Epidermal melanocyte (primary cell): Measurements from ENCODE around the gene TLE3.

Experiments
- DNase-seq: peaks from one replicate; pipeline ENCODE4 v3.0.0; 2011; ENCODE audit warnings: low spot score; ENCODE audit not compliant: insufficient read length

TLE3 gene

DNA sequence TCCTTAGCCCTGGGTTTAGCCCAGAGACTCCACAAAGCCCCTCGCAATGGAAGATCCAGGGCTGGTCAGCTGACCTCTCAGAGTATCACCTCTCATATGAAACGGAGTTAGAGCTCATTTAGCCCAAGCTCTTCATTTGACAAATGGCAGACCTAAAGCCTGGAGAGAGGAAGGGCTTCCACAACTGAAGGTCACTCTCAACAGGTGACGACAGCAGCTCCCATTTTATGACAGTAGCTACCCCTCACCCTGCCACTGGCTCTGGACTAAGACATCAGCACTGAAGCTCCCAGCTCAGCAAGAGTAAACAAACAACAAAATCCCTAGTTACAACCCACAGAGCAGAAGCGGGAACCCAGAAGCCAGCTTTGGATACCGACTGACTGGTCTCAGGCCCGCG lies 33.7 kb downstream of the TLE3 start:
- no peak for DNase-seq

DNA sequence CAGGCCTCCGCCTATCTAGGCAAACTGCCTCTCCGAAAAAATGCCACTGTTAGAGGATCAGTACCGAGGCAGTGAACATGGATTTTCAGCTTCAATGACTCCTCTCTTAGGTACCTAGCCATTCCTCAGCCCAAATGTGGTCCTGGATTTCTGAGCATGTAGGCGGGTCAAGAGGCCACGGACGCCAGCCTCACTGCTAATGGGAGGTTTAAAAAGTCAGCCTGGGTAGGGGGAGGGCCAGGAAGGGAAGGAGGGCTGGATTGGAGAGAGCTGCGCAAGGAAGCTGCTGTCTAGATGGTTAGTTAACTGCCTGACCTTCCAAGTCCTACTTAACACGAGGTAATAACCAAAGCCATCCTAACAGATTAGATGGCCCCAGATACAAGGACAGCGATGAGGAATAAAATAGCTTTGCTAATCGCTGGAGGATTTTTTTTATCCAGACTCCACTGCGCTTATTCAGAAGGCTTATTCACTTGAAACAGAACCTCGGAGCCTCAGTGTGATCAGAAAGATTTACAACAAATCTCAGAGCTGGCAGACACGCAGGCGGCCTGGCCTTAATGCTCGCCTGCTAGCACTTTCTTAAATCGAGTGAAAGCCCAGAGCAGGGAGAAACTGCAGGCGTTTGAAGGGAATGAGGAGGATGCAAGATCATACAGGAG lies 34.3 kb downstream of the TLE3 start:
- DNase-seq, result no peak

DNA sequence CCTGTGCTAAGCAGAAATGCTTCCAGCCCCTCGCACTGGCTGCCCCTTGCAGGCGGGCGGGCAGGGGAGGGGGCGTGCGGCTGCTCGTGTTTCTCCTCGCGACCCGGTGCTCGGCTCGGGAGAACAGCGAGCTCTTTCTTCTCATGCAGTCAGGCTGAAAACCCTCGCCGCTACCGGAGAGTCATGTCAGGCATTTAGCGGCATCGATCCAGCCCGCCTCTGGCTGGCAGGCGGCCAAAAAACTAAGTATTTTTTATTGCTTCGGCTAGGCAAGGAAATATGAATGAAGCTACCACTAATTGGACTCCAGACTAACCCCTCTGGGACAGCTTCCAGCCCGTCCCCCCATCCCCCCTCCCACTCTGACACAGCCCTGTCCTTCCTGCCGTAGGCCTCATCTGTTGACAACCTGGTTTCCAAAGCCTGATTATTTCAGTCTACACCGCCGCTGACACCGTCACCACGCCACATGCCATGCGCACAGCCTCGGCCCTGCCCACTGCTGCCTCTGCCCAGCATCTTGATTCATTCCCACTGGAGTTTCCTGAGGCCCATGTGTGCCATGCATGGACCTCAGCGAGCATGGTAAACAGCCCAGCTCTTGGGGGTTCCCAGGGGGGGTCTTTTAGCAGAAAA lies 35.3 kb downstream of the TLE3 start:
- peak; percentile 88 for DNase-seq

DNA sequence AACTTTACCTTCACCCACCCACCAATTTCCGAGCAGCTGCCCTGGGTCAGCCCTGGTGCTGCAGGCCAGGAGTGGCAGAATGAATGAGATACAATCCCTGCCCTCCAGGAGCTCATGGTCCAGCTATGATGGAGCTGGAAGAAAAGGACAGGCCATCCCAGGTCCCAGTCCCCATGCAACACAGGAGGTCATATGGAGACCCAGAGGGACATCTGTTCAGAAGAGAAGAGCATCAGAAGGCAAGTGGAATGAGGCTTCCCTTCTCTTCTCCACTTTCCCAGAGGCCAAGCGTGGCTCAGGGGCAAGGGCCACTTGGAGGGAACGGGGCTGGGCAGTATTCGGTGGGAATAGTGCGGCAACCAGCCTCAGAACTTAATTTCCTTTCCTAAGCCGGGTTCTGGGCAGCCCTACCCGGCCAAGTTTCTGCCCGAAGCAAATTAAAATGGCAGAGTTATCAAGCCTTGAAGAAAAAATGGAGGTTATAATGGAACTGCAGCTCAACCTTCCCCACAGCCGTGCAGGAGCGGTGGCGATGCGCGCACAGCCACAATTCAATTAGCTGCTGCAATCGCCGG lies 35.9 kb downstream of the TLE3 start:
- no peak for DNase-seq

DNA sequence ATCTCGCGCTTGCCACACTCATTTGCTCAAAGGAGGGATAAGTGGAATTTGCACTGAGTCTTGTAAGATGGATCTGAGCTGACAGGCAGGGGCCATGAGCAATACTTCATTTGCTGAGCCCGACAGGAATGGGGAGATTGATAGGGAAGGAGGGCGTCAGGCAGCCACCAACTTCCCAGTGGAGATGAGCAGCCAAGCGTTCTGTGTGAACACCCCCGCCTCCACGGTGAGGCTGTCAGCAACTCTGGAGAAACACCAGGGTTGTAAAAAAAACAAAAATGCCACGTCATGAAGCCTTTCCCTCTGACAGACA lies 36.8 kb downstream of the TLE3 start:
- no peak for DNase-seq

DNA sequence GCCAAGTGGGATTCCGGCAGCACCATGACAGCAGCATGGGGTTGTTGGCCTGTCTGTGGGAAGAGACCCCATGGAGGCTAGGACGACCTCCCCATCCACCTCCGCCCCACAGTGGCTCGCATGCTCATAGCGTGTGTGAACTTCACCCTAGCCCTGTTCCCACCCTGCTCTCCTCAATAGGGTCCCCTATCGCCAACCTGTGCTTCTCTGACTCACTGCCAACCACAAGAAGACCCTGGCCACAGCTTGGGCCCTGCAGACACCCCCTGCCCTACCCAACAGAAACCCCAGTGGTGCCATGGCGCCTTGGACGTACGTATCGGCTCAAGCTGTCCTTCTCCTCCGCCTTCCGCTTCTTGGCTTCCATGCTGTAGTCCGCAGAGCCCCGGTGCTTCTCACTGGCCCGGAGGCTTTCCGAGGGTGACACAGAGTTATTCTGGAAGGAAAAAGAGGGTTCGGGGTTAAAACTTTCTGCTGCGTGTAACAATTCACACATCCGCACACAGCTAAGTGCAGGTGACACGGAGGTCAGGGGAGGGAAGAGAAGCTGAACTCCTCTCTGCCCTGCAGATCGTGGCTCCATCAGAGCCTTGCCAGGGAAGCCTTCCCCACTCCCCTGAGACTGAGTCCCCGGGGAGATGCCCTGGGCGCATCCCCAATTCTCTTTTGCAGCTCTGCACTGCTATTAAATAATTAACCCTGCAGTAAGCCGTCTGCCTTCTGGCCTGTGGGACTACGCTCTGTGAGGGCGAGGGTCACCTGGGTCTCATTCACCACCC lies 37.3 kb downstream of the TLE3 start:
- no peak for DNase-seq

DNA sequence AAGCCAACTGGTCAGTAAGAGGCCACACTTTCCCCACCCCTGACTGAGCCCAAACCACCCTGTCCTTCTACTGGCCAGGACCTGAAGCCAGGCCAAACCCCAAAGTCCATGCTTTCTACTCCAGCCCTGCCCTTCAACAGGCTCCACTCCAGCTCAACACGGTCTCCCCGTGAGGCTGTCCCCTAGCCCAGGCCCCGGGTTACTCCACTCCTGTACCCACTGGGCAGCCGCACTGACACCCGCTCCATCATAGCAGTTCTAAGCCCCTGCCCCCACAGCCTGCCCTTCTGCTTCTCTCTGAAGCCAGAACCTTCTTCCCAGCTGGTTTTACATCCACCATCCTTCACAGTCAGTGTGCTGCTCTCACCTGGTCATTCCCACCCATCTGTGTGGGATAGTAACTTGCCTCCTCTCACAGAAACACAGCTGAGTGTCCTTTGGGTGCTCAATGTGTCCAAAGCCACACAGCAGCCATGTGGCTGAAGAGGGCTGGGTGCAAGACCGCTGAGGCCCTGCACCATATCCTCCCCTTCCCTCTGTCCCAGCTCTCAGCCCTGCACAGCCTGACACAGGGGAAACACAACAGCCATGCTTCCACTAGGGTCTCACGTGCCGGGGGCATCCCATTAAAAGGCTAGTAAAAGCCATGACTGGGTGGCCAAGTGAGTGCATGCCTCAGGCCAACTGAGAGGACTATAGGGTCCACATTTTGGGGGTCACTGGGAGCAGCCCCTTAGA lies 38.1 kb downstream of the TLE3 start:
- no peak for DNase-seq

DNA sequence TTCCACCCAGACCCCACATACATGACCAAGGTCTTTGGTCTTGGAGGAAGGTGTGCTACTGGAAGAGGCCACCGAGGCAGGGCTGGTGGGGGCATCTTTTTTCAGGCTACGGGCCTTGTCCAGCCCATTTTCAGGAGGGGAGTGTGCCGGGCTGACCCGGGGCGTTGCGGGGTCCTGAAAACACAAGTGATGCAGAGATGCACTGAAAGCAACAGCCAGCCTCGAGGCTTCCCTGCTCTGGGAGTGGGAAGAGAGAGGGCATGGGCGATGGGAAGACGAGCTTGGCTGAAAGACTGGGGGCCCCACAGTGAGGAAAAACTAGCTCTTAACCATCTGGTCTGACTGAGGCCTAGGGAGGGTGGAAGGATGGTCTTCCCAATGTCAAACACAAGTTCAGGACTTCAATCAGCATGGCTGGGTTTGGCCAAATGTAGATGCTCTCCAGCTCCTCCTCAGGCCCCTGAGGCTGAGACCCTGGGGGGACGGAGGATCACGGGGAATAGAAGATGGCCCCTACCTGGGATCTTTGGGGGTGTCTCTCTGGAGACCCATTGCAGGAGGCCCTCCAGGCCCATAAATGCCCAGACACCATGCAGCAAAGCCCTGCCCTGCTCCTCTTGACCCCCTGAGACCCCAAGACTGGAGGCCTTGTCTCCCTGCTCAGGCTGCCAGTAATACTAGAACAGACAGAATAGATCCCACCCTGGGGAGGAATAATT lies 38.9 kb downstream of the TLE3 start:
- no peak for DNase-seq

DNA sequence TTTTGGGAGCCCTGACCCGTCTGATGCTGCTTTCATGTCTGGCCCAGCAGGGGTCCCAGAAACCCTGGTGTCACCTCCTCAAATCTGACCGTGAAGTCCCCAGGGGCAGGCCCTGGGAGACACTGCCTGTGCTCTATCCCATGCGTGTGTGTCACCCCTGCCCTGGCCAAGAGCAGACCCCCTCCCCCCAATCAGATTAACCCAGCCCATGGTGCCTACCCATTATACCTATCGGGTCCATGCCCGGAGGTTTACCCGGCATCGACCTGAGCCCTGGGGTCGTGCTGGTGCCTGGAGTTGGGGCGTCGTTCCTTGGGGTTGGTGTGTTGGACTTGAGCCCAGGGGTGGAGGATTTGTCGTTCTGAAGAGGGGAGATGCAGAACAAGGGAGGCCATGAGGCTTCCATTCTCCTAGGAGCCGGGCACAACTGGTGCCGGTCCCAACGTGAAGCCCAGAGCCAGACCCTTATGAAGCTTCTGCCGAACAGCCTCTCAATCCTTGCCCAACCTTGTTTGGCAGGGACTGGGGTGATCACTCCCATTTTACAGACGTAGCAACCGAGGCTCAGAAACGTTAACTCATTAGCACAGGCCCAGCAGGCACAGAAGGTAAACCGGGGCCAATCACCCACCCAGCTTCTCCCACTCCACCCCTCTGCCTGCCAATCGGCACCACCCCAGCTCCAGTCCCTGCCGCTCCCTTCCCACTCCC lies 39.6 kb downstream of the TLE3 start:
- no peak for DNase-seq

DNA sequence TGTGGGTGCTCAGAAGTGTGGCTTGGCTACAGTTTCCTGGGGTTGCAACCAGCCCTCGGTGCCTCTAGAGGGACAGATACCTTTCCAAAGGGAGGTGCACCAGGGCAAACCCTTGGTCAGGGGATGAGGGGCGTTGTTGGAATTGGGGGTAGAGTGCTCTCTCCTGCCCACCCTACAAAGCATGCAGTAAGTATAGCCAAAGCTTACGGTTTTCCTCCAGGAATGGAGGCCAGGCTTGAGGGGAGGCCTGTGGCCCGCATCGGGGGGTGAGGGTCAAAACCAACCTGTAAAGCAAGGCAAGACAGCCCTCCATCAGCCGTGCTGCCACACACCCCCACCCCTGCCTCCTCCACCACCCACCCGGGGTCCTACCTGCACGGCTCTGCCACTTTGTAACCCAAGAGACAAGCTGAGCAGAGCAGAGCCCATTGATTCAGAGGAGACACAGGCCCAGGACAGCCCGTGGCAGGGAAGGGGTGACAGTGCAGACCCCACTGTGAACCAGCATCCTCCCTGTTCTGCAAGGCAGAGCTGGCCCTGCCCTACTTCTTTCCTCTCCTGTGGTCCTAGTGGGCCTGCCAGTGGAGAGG lies 41.5 kb downstream of the TLE3 start:
- no peak for DNase-seq

DNA sequence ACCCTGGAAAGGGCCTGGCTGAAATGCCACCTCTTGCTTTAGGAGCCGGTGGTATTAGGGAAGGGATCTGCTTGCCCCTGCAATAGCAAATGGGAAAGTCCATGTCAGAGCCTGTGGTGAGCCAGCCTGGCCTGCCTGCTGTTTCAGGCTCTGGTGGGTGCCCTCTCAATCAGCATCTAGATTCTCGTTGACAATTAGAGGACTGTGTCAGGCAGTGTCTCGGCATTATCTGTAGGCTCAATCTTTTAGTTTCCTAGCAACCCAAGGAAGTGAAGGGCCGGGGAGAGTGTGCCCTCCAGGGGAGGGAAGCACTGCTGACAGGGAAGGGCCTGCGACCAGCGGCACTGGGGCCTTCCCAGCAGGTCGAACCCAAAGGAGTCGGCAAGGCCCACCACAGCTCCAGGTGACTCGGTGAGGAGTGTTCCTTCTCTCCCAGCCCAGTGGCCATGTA lies 42.1 kb downstream of the TLE3 start:
- DNase-seq, result no peak

DNA sequence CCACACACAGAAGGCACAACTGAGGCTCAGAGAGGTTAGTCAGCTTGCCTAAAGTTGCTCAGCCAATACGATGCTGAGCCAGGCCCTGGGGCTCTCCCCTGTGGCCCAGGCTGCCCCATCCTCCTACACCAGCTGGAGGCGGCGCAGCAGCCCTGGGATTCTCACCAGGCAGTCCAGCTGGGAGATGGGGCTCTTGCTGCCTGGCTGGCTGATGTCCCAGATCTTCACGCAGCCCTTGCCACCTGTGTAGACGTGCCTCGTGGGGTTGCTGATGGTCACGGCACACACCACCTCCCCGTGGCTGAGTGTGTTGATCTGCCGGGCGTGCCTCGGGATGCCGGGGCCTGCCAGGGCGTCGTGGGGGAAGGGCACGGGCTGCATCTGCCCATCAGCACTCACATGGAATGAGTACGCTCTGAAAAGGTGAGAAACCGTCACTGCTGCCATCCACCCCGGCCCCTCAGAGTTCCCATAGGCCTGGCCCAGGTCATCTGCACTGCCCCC lies 42.8 kb downstream of the TLE3 start:
- DNase-seq, result no peak

DNA sequence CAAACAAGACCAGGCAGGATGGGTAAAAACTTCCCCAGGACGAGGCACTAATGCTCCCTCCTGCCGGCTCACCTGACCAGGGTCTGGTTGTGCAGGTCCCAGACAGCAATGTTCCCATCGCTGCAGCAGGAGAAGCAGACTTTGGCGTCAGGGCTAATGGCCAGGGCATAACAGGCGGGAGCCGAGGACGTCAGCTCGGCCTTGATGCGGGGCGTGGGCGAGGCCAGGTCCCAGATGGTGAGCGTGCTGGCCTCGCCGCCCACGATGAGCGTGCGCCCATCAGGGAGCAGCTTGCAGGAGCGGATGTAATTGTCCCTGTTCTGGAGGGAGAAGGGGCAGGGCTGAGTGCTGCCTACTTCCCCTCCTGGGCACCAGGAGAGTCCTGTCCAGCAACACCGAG lies 43.4 kb downstream of the TLE3 start:
- DNase-seq, result no peak

DNA sequence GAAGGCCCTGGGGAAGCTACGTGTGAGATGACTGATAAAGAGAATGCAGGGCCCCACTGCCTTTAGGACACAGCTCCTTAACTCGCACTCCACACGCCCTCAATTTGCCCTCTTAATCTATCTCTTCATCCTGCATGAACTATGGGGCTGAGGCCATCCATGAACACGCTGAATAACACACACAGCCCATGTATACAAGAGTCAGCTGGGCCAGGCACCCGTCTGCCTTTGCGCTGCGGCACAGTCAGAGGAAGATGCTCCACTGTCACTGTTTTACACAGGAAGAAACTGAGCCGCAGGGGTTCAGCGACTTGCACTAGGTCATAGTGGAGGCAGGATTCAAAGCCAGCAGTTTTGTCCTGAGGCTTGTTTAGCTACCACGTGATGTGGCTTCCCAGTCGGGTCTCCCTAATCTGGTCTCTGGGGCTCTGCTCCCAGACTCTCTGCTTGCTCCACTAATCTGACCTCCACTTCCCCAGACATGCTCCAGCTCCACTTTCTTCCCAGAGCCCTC lies 43.9 kb downstream of the TLE3 start:
- DNase-seq, result no peak

DNA sequence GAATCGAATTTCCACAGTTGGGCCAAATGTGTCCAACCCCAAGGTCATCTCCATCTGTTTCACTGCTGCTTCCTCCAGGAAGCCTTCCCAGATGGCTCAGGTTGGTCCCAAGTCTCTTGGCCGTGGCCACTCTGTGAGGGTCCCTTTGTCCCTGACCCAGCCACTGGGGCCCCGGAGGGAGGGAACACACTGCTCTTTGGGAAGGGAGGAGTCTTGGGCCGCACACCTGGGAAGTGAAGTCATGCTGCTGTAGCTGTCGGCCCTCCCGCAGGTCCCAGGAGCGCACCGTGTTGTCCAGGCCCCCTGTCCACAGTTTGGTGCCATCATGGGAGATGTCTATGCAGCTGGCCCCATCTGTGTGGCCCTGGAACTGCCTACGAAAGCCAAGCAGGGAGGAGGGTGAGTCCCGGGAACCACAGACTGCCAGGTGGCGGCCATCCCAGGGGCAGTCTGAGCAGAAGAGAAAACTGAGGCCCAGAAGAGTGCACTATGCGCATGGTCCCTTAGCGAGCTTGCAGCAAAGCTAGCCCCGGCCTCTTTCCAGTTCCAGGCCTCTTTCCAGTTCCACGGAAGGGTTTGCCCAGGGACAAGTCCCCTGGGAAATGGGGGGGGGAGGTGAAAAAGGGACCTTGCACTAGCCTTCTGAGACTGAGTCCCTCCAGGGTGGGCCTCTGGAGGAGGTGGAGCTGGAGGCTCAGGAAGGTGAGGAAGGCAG lies 44.6 kb downstream of the TLE3 start:
- no peak for DNase-seq

DNA sequence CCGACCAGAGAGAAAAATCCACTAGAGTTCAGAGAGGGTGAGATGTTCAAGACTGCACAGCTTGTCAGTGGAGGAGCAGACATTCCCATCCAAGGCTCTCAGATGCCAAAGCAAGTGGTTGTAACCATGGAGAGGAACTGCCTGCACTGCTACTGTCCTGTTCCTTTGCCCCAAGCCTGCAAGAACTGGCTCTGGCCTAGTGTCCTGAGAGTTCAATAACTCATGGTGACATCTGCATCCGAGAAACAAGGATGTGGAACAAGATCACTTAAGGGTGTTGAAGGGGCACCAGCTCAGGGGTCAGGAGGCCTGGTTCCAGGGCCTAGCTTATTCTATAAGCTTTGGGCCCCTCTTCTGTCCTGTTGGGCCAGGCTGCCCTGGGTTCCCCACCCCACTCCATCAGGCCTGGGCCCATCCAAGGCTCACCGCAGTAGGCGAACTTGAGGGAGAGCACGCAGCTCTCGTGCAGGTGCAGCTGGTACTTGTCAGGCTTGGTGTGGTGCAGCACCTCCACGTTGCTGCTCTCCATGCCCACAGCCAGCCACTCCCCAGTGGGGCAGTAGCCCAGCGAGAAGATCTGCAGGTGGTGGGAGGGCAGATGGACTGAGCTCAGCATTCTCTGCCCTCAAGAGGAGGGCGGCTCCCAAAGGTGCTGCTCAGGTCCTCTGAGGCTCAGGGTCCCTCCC lies 45.6 kb downstream of the TLE3 start:
- no peak for DNase-seq

DNA sequence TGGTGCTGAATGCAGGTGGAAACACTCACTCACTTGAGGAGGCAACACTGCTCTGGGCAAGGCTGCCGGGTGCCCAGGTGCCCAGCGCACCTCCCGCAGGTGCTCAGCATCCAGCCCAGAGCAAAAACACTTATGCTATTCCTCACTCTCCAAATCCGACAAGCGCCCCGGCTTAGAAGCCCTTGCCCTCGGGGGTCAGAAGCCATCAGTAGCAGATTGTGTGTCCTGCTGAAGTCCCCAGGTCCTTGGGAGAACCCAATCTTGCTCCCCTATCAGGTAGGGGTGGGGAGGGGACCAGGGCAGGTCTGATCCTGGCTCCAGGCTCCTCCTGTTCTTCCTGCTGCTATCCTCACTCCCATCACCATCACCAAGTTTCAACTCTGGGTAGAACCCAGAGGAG lies 46.7 kb downstream of the TLE3 start:
- no peak for DNase-seq

DNA sequence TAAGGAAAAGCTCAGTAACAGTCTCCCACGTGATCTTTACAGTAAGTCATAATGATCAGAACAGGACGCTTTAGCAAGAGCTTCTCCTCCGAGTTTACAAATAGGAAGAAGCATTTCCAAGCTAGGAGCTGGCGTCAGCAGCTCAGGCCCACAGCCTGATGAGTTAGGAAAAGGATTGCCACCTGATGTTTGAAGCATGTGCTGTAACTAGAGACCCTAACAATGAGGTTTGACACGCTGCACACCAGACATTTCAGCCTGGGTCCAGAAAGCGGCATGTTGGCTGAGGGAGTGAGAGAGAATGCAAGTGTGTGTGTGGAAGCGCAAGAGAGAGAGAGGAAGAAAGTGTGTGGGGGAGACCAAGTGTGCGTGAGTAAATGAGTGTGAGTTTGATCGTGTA lies 47.3 kb downstream of the TLE3 start:
- DNase-seq, result no peak
